SKM-1 treated with dmso at 0.1 percent for 144 hours (cell line): ENCODE results near the gene FAM3A.
"Not testable (repeated sequence)": the region's sequence is repeated elsewhere in the genome, so short reads cannot be mapped to it uniquely, and the experiment has no call there.

Experiments
- DNase-seq: peaks from one replicate; lab custom pipeline; 2025; ENCODE audit not compliant: unreplicated experiment; lab: John Stamatoyannopoulos, UW

The FAM3A gene, protein sequence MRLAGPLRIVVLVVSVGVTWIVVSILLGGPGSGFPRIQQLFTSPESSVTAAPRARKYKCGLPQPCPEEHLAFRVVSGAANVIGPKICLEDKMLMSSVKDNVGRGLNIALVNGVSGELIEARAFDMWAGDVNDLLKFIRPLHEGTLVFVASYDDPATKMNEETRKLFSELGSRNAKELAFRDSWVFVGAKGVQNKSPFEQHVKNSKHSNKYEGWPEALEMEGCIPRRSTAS

DNA sequence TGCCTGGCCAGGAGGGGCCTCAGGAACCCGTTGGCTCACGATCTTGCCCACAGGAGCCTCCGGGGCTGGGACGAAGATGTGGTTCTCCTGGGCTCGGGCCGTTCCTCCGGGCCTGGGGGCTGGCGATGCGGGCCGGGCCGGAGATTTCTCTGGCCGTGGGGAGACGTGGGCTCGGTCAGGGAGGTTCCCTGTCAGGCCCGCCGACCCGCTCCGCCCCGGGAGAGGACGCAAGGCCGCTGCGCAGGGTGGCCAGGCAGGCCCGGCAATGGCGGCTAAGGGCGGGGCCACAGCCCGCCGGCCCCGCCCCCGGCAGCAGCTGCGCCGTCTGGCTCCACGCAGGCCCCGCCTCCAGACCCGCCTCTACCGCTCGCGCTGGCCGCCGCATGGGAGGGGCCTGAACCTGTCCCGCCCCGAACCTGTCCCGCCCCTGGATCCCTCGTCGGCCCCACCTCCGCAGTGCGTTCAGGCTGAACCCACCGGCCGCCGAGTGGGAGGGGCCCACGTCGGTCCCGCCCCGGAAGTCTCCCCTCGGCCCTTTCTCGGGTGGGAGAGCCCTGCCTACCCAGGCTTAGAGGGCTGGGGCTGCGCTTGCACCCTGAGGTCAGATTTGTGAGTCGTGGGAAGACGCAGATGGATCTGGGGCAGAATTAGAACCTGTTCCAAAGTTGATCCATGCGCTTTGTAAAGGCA lies at the start of gene FAM3A:
Gene FAM3A, minus strand, starts transcription at position 267 of the 690 bp plus-strand sequence. CDS start 460 bp downstream, outside the sequence.
- peak; percentile 72 for DNase-seq

DNA sequence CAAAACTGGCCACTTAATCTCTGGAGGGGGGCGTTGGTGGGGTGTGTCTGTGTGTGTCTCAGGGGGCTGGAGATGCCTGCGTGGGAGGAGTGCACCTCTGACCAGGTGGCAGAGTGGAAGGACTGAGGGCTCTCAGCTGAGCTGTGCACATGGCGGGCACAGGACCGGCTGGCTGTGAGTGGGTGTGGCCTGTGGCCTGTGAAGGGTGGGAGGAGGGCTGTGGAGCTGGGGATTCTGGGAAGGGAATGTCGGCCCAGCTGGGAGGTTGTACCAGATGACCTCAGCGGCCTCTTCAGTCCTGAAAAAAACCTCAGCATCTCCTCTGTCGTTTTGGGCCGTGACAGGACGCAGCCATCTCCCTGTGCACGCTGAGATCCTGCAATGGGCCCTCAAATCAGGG lies 46.3 kb upstream of the FAM3A start:
- DNase-seq: not testable (repeated sequence)

DNA sequence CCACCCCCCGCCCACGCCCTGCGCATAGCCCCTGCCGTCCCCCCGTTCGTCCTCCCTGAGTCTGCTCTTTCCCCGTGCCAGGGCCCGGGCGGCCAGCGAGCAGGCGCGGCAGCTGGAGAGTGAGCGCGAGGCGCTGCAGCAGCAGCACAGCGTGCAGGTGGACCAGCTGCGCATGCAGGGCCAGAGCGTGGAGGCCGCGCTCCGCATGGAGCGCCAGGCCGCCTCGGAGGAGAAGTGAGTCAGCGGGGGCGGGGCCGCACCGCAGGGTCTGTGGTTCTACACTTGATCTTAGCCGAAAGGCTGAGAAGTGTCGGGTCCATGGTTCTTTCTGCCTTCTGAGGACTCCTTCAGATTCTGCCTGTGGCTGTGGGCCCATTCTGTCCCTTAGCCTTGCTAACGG lies 44.3 kb upstream of the FAM3A start:
- DNase-seq: not testable (repeated sequence)

DNA sequence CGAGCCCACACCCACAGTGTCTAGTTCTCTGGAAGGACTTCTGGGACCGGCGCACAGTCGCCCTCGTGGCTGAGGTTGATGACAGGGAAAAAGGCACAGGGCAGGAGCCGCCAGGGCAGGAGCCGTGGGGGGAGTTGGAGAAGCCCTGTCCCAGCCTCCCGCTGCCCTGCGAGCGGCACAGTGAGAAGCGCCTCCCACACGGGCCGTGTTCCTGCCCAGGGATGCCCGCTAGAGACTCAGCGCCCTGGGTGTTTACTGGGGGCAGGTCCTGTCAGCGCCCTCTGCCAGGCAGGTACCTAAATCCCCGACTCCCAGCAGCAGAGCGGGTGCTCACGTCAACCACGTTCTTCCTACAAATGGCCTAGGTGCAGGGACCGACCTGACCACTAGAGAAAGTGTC lies 42.9 kb upstream of the FAM3A start:
- DNase-seq: not testable (repeated sequence)

DNA sequence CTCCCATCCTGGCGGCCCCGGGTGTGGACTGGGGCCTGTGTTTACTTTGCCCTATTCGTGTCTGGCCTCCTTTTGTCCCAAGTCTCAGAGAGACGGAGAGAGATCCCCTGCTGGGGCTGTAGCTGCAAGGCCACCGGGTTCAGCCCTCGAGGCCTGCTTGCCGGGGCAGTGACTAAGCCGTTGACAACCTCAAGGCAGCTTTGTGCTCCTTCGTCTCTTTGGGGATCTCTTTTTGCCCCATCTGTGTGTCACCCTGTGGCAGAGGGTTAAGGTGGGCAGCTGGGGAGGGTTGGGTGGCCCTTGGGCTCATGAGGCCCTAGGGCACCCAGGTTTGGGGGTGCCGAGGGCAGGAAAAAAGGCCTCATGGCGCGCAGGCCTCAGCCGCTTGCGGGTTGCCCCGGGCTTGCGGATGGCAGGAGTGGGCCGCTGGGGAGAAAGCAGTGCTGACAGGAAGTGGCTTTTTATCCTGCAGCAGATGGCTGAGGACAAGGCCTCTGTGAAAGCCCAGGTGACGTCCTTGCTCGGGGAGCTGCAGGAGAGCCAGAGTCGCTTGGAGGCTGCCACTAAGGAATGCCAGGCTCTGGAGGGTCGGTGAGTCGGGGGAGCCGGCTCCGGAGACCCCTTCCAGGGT lies 42.1 kb upstream of the FAM3A start:
- DNase-seq: not testable (repeated sequence)

DNA sequence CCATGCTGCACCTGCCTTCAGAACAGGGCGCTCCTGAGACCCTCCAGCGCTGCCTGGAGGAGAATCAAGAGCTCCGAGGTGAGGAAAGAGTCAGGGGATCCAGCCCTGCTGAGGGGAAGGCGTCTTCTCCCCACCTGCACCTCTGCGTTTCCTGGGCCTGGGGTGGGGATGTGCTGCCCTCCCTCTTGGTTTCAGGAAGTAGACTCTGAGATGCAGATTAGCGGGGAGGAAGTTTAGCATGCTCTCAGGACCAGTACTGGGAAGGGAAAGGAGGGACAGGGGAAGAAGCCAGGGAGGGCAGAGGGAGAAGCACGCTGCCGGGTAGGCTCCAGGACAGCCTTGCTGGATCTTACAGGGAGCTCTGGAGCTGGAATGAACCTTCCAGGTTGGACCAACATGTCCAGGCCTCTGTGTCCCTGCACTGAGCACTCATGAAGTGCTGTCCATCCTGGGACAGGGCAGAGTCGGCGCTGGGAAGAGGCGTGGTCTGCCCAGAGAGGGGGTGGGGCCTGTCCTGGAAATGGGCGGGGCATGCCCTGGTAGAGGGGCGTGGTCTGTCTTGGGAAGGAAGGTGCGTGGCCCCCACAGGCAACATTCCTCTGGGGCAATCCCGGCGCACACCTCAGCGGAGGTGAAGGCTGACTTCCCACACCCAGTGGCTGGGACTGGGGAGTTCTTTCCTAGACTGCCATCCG lies 36.2 kb upstream of the FAM3A start:
- not testable (repeated sequence) for DNase-seq

DNA sequence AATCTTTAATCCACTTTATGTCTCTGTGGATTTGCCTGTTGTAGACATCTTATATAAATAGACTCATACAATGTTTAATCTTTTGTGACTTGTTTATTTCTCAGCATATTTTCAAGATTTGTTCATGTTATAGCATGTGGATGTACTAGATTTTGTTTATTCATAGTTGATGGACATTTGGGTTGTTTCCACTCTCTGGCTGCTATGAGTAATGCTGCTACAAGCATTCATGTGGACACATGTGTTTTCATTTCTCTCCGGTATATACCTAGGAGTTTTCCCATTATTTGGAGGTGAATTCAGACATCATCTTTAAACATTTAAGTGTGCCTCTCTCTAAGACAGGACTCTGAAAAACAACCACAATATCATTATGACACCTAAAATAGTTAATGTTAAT lies 33.7 kb upstream of the FAM3A start:
- DNase-seq: no peak

DNA sequence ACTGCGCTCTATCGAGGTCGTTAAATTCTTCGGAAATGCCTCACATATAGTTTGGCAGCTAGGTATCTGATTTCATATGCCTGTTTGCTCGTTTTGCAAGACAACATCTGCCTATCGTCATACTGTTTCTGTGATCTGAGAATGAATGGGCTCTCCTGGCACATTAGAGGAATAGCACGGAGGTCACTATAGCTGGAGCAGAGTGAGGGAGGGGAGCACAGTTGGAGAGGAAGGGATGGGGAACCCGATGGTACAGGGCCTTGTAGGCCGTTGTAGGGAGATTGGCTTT lies 31.9 kb upstream of the FAM3A start:
- DNase-seq: no peak

DNA sequence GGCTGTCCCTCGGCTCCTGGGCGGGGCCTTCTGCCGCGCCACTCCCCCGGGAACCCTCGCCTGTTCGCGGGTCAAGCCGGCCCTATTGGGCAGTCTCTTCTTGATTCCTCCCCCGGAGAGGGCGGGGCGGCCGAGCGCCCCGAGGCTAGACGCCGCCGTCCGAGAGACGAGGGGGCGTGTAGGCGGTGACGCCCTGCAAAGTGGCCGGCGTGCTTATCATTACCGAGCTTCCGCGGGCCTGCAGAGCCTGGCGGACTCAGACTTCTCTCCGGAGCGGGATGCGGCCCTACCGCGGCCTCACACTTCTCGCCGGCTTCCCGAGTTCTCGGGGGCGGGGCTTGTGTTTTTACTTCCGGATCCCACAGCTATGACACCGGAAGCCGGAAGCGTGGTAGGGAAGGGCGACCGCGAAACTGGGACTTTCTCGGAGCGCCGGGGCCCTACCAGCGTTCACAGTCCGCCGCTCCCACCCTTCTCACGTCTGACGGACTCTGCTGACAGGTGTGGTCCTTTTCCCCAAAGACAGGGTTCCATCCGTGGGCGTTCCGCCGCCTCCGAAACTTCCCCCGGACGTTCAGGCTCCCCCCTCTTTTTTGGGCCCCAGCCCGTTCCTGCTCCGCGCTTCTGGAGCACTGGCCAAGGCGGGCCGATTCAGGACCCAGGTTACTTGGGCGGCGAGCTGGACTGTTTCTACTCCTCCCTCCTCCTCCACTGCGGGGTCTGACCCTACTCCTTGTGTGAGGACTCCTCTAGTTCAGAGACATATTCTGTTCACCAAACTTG lies 31.4 kb upstream of the FAM3A start, which contains the start of gene IKBKG:
Gene IKBKG, plus strand, starts transcription at position 376 of the 783 bp plus-strand sequence. CDS start 4,383 bp downstream, outside the sequence.
- peak; percentile 69 for DNase-seq

DNA sequence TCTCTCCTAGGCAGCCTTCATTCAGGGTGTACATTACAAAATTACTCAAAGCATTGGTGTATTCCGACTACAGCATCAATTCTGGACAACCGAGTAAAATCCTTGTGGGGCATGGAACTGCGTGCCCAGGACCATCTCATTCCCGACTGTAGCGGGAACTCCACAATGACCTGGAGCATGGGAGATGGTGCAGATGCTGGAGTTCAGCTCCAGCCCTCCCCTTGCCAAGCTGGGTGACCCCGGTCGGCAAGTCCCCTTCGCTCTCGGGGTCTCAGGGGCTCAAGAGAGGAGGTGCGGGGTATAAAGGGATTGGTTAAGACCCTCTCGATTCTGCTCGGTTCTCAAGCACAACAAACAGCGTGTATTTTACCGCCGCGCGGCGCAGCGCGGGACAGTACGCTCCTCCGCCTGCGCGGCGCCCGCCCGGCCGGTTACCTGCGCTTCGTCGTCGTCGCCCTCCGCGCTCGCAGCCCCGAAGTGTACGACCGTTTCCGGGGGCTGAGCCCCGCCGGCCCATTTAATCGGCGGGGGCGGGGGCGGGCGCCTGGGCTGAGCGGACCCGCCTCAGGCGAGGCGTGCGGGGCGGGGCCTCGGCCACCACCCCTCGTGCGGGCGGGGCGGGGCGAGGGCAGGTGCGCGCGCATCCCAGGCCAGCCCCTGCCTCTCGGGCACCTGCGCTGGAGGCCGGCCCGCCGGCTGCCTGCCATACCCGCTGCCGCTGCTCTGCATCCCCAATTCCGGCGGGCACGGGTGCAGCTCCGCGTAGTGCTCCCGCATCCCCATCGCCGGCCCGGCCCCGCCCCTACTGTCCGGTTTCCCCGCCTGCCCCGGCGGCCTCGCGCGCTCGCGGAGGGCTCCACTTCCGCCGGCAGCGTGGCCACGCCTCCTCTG lies 30.6 kb upstream of the FAM3A start, which contains the start of gene G6PD:
Gene G6PD, minus strand, starts transcription at position 493 of the 891 bp plus-strand sequence. CDS start 691 bp downstream, outside the sequence.
- DNase-seq: peak; percentile 18

DNA sequence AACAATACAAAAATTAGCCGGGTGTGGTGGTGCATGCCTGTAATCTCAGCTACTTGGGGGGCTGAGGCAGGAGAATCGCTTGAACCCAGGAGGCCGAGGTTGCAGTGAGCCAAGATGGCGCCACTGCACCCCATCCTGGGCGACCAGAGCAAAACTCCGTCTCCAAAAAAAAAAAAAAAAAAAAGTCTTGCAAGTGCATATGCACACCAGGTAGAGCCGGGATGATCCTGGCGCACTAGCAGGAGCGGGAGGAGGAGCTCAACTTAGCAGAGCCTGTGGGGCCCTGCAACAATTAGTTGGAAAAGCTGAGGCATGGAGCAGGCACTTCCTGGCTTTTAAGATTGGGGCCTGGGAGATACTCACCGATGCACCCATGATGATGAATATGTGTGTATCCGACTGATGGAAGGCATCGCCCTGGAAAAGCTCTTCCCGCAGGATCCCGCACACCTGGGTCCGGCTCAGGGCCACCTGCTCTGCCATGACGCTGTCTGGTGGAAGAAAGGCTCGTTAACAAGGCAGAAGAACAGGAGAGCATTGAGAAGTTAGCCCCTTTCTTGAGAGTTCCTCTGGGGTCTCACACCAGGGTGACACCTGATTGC lies 29.7 kb upstream of the FAM3A start:
- DNase-seq: no peak

DNA sequence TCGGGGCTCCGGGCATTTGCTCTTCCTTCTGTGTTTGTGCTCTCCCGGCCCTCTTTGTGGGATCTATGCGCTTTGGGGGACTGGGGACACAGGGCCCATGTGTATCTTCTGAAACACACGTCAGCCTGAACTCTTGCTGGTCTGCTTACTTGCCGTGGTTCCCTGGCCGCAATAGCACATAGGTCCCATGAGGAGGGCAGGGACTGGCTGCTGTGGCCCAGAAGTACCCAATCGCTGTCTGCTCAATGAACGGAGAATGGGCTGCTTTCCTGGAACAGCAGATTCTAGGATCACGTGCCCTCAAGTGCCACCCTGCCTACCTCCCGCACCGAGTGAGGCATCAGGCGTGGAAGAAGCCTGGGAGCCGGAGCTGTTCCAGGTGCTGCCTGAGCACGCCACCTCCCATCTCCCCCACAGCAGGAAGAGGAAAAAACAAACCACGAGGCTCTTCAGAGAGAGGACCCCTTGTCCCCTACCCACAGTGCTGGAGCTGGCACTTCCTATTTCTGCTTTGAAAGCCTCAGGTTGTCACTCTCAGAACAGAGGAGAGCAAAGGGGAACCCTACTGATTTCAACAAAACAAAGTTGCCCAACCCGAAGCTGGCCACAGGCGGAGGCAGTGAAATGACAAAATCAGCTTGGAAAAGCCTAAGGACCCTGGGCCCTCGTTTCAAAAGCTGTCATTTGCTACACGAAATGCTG lies 26.8 kb upstream of the FAM3A start:
- DNase-seq: peak; percentile 76

DNA sequence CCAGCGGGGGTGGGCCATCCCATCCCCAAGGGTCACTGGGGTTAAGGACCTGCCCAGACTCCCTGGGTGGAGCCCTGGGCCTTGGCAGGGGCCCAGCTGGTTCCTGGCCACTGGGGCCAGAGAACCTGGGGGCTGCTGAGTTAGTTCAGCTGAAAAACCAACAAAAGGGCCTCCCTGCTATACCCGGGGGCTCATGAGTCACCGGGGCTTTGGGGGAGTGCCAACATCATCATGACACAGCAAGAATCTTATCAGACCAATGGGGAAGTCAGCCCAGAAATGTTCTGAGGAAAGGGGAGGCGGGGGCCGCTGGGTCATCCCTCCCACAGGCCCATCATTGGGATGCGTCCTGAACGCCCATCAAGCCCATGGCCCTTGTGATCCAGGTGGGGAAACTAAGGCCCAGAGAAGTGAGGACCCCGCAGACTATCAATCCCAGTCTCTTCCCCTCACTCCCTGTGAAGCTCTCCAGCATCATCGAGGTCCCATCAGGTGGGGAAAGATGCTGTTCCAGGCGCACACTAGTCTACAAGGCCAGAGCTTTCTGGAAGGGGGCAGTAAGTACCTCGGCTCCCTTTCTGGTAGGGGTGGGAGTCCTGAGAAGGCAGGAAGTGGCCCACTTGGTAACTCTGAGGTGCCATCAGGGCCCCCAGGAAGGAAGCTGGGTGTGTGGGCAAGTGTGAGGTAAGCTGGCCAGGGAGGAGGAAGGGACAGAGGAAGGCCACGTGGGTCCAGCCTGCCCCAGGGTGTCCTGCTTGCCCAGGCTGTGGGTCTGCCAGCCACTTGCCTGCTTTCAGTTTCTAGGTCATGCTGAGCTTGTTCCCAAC lies 26.1 kb upstream of the FAM3A start:
- DNase-seq: peak; percentile 38

DNA sequence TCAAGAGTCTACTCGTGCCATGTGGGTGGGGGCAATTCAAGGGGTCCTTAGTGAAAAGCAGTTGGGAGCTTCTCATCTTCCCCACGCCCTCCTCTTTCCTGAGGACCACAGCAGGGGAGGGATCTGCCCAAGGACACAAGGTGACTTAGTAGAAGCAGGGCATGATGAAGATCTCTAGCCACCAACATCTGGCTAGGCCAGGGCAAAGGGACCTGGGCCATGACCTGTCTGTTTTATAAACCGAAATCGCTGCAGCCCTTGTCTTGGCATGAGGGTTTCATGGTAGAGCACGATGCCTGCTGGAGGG lies 25.5 kb upstream of the FAM3A start:
- no peak for DNase-seq

DNA sequence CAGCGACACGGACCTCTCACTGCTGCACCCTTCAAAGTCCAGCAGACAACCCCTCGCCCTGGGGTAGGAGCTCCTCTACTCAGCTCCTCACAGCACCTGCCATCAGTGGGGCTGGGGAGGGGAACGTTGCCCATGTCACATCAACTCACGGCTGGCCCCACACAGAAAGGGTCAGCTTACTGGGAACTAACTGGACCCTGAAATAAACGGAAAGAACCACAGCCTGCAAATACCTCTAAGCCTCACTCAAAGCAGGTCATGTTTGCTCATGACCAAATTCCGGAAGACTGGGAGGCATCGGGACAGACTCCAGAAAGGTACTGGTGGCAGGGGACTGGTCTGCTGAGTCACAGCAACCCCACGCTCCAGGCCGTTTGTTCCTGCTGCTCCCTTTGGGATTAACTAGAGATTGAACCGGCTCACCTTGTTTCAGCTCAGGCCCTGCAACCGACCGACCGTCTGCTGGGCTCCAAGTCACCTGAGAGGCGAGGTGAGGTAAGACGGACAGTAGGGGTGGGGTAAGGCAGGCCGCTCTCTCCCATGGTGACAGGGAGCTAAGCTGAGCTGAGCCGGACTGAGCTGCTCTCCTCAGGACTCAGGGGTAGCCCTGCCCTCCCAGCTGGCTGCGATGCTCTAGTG lies 25.0 kb upstream of the FAM3A start:
- no peak for DNase-seq

DNA sequence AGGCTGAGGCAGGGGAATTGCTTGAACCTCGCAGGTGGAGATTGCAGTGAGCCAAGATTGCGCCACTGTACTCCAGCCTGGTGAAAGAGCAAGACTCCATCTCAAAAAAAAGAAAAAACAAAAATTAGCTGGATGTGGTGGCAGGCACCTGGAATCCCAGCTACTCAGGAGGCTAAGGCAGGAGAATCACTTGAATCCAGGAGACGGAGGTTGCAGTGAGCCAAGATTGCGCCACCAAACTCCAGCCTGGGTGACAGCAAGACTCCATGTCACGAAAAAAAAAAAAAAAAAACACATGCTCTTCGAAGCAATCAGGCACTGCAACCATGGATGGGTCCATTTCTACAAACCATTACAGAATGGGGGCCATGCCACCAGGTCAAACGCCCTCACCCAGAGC lies 24.3 kb upstream of the FAM3A start:
- DNase-seq: not testable (repeated sequence)

DNA sequence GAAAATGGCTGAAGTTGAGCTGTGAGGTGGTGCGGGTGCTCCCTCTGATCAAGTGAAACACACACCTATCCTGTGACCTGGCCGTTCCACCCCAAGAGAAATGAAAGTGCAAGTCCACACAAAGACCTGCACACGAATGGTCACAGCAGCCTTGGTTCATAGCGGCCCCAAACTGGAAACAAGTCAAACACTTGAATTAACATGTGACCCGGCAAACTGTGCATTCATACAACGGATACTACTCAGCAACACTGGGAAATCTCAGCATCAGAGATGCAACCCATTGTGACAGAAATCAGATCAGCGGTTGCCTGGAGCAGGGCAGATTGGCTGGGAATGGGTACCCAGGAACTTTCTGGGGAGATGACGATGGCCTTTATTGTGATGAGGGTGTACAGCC lies 23.0 kb upstream of the FAM3A start:
- no peak for DNase-seq

DNA sequence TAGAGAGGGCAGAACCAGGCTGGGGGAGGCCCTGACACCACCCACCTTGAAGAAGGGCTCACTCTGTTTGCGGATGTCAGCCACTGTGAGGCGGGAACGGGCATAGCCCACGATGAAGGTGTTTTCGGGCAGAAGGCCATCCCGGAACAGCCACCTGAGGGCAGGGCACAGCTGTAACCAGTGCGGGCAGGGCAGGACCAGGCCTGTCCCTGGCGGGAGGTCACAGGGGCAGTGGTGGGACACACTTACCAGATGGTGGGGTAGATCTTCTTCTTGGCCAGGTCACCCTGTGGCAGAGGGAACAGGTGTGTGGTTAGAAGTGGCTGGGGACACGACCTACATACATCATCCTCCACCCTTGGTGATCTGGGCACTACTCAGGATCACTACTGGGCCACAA lies 19.9 kb upstream of the FAM3A start:
- no peak for DNase-seq
